Frontal cortex (tissue), 4 donors: ENCODE data around the gene SLC22A23. TPM values are rescaled to one million over a fixed set of nuclear protein-coding genes. Genes with fewer than 3 reads are reported as not detected.

ENCODE experiments used
- DNase-seq, 2 donors: peaks; one replicate each; pipeline ENCODE4 v3.0.0; 2012; ENCODE audit warnings: low spot score in 2 of 2
- FAIRE-seq: peaks from 2 replicates; lab custom pipeline; 2012; peaks lifted over from hg19 to GRCh38; lab: Jason Lieb, UNC
- total RNA-seq: library from RNA; depleted of rRNA; stranded (reverse); fragments of >200 nt; gene quantifications from one replicate; pipeline ENCODE4 v1.2.3, GENCODE V29; 2014
- donor health status: control.
- donor health status: control.
- donor health status: control.

The SLC22A23 gene
- total RNA-seq, 1 donor from 2014 or later, result 22.8 TPM

- no peak for DNase-seq
- no peak for FAIRE-seq
Measured at GRCh38 chr6:3408665-3409064, 48.2 kb downstream of the SLC22A23 start.

GRCh38 chr6:3407840-3408239 is 49.0 kb downstream of the SLC22A23 start:
- DNase-seq (no peak), FAIRE-seq (no peak)

- no peak for DNase-seq
- FAIRE-seq, result no peak
Measured at GRCh38 chr6:3406891-3407809, 49.7 kb downstream of the SLC22A23 start.

GRCh38 chr6:3406362-3406821 is 50.5 kb downstream of the SLC22A23 start:
- DNase-seq (no peak), FAIRE-seq (no peak)

GRCh38 chr6:3405679-3406078 is 51.2 kb downstream of the SLC22A23 start:
- FAIRE-seq (no peak), DNase-seq (no peak)

GRCh38 chr6:3405182-3405518 is 51.7 kb downstream of the SLC22A23 start:
- no peak for FAIRE-seq
- no peak for DNase-seq

- no peak for FAIRE-seq
- no peak for DNase-seq
Measured at GRCh38 chr6:3403238-3404173, 53.3 kb downstream of the SLC22A23 start.

- DNase-seq, result no peak
- FAIRE-seq, result no peak
Measured at GRCh38 chr6:3402310-3403237, 54.3 kb downstream of the SLC22A23 start.

- FAIRE-seq (no peak), DNase-seq (no peak)
Measured at GRCh38 chr6:3400162-3400561, 56.7 kb downstream of the SLC22A23 start.

GRCh38 chr6:3398755-3399696 is 57.8 kb downstream of the SLC22A23 start:
- DNase-seq (no peak), FAIRE-seq (no peak)

GRCh38 chr6:3398165-3398562 is 58.7 kb downstream of the SLC22A23 start:
- no peak for DNase-seq

GRCh38 chr6:3397229-3398164 is 59.4 kb downstream of the SLC22A23 start:
- FAIRE-seq, result no peak
- DNase-seq, result no peak

More at GRCh38 chr6:3398165-3398562, 58.7 kb downstream of the SLC22A23 start:
- no peak for FAIRE-seq

GRCh38 chr6:3396503-3397180 is 60.2 kb downstream of the SLC22A23 start:
- DNase-seq, result no peak
- FAIRE-seq, result no peak

GRCh38 chr6:3394671-3395070 is 62.2 kb downstream of the SLC22A23 start:
- DNase-seq (no peak), FAIRE-seq (no peak)

- FAIRE-seq (no peak), DNase-seq (no peak)
Measured at GRCh38 chr6:3393836-3394202, 63.0 kb downstream of the SLC22A23 start.

- no peak for FAIRE-seq
- no peak for DNase-seq
Measured at GRCh38 chr6:3392930-3393835, 63.7 kb downstream of the SLC22A23 start.
